ENCODE results near the gene EFNB2. TPM values are rescaled to one million over a fixed set of nuclear protein-coding genes. Genes with fewer than 3 reads are reported as not detected.

Gene EFNB2
- total RNA-seq, 1 donor from 2014 or later: 8.4 TPM

DNA sequence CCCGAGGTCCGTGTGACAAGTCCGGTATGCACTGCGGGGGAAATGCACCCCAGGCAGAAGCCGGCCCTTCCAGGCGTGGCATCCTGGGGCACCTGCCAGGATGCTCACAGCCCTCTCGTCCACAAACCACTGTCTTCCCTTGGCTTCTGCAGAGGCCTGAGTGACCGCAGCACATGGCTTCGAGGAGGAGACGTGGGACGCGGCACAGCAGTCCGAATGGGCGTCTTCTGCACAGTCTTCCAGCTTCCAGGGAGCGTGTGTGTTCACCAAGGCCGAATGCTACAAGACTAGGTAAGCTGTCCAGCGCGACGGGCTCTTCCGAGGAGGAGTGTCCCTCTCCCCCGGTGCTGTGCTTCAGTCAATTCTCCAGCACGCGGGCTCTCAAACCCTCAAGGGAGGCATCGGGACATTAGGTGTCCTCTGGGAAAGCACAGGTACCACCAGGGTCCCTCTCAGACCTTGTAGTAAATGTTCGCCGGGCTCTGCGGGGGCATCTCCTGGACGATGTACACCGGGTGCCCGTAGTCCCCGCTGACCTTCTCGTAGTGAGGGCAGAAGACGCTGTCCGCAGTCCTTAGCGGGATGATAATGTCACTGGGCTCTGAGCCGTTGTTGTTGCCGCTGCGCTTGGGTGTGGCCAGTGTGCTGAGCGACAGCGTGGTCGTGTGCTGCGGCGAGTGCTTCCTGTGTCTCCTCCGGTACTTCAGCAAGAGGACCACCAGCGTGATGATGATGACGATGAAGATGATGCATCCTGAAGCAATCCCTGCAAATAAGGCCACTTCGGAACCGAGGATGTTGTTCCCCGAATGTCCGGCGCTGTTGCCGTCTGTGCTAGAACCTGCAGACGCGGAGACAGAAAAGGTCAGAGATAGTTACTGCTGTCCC lies 42.6 kb downstream of the EFNB2 start:
- intact Hi-C loops (cut with DNase I): no loop called here
- ATAC-seq (ENCODE audit: poor library complexity) (no peak), DNase-seq (no peak)

DNA sequence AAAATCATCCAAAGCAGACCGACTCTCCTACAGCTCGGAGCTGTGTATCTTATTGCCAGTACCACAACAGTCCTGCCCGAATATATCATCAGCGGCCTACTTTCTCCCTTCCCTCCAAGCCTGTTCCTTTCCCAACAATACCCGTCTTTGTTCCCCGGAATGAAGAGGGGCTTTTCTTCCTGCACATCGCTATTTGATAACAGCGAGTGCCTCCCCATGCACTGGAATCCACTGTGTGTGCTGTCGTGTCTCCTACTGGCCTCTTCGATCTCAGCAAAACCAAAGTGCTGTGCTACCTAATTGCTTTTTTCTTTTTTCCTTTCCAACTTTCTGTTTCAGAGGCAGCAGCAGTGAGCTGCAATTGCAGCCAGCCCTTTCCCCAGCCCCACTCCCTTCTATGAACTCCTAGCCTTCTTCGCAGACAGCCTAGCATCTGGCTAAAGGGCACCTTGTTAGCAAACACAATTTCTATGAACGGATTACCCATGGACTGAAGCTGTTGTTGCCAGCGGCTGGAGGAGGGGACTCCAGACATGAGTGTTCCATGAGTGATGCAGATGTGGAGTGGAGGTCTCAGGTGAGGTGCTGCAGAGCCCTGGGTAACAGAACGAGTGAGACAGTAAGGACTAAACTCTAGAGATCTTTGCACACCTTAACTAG lies 43.4 kb downstream of the EFNB2 start:
- intact Hi-C loops (cut with DNase I): no loop called here
- ATAC-seq (ENCODE audit: poor library complexity) (no peak), DNase-seq (no peak)

DNA sequence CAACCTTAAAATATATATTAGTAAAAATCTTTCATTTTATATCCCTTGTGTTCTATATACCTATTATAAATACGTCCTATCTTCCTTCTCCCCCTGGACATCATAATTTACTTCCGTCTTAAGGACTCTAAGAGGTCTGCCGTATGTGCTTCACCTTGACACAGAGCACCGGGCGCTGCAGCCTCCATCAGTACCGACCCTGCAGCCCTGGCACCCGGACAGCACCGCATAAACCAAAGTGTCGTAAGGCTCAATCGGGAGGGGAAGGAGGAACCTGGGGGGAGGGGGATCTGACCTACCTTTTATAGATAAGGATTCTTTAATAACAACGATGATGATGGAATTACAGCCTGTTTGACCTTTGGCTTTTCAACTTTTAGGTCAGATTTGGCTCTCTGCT lies 44.0 kb downstream of the EFNB2 start:
- ATAC-seq (ENCODE audit: poor library complexity): no peak
- intact Hi-C loops (cut with DNase I): no loop called here
- DNase-seq: no peak

DNA sequence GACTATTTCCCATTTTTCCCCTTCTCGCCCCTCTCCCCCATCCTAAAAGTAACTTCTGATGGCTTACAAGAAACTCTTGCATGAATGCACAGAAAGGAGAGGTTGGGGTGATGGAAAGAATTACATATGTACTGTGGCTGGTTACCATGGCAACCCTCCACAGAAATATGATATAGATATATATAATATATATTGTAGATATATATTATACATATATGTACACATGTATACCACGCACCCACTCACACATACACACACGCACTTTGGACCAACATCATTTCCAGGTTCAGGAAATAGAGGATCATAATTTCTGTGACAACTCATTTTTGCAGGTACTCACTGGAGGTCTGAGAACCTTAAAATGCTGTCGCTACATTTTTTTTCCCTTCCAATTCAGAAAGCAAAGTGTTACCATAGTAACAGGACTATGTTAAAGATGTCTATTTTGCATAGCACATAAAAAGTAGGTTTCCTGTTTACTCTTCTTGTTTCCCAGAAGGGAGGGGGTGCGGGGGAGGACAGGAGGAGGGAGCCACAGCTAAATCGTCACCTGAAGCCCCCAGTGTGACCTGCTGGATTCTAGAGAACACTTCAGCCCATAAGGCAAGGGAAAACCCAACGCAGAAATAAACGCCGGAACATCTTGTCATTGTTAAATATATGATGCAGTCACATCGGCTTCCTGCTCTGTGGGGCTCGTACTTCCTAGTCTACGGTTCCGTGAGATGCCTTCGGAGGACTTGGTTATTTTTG lies 44.7 kb downstream of the EFNB2 start:
- intact Hi-C loops (cut with DNase I): no loop called here
- DNase-seq (no peak), ATAC-seq (ENCODE audit: poor library complexity) (no peak)

DNA sequence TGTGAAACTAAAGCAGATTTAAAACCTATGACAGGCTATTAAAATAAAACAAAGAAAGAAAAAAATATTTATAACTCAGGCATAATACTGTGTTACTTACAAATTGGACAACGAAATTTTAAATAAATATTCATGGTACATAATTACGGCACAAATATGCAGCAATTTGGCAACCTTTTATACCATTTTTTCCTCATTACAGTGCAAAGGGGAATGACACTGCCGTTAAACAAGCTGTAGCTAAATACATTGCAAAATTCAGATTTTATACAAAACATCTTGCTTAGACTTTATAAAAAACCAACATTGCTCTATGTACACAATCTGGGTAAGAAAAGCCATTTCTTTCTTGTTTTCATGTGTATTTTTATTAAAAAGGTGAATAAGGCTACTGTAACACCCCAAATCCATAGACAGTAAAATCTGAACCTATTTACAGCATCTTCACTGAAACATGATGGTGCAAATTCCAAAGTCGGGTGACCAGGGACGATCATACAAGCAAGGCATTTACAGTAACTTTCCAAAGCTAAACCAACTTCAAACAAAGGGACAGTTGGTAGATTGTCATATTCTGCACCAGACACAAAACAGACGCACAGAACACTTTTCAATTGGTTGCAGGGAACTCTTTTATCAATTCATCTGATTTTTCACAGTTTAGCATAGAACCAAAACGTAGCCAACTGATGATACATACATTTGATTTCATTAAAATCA lies 45.5 kb downstream of the EFNB2 start:
- no peak for ATAC-seq (ENCODE audit: poor library complexity)
- intact Hi-C loops (cut with DNase I): no loop called here
- no peak for DNase-seq

DNA sequence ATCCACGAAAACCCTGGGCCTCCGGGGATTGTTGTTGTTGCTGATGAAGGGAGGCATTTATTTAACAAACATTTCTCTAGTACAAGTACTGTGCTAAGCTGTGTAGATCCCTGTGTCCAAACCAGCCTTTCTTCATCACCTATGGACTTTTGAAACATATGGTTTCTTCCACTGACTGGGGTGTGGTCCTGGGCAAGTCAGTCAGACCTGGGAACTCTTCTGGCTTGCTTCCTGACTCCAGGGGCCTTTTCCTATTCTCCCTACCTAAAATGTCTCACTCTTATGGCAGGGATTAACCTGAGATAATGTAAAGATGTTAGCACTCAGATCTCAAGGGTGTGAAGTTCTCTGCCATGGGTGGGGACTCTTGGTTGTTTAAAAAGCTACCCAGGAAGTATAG lies 46.8 kb downstream of the EFNB2 start:
- intact Hi-C loops (cut with DNase I): no loop called here
- ATAC-seq (ENCODE audit: poor library complexity): no peak
- DNase-seq: no peak

DNA sequence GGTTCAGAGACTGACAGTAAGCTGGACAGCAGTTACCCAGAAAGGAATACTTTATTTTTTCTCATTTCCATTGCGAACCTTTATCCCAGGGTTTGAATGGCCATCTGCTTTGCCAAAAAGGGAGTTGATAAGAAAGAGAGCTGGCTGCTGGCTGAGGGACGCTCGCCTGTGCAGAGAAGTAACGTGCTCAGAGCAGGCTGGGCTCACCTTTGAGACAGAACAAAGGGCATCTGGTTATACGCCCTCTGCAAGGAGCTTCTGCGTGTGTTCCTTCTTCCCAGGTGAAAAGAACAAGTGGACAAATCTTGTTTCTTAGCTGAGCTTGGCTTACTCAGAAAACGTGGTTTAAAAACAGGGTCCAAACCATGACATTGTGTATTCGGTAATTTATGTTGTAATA lies 47.4 kb downstream of the EFNB2 start:
- intact Hi-C loops (cut with DNase I): no loop called here
- DNase-seq (no peak), ATAC-seq (ENCODE audit: poor library complexity) (no peak)

DNA sequence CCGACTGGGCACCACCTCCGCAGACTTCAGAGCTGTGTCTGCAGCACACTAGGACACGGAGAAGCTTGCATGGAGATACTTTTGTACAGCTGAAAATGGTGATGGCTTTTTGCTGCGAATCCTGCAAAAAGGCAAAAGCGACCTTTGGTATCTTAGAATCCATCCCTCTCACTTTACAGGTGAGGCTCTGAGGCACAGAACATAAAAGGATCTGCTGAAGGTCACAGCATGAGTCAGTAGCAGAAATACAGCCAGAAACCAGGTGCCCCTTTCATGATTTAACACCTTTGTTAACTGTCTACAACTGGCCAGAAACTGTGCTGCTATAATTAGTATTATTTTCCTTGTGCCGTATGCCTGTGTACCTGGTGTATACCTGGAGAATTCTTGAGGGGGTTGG lies 48.3 kb downstream of the EFNB2 start:
- DNase-seq (no peak), ATAC-seq (ENCODE audit: poor library complexity) (no peak)
- intact Hi-C loops (cut with DNase I): no loop called here

DNA sequence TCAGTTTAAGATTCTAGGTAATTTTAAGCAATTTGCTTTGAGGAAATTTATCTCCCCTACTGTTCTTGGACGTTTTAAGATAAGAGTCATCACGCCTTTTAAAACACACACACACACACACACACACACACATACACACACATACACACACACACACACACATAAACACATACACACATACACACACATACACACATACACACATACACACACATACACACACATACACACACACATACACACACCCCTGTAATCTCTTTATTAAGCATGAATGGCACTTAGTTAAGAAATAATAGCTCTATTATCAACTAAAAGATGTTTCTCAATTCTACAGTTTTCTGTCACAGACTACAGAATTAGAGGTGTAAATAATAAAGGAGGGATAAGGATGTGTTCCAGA lies 49.2 kb downstream of the EFNB2 start:
- intact Hi-C loops (cut with DNase I): no loop called here
- DNase-seq (no peak), ATAC-seq (ENCODE audit: poor library complexity) (no peak)

DNA sequence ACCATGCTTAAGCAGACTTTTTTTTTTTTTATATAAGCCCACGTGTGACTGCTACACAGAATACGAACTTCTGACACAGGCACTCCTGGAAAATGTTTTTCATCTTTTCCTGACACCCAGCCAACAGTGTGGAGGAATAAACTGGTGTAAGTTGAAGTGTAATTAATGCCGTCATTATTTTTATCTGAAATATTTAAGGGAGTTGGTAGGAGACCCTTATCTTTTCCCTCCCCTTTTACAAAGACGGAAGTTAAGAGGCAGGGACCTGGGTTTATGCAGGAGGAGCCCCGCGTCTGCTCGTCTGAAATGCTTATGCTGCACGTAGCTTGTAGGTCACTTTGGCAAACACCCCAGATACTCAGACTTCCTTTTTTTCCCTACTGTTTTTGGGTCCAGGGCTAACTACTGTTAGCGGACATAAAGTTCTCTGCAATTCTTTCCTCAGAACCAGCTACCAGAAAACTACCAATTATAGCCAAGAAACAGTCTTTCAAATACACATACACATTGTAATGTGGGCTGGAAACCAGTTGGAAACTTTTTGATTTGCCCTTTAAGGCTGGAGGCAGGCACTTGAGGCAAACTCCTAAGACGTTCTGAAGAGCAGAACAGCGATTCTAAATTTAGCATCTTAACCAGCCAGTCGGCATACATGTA lies 50.8 kb downstream of the EFNB2 start:
- DNase-seq (no peak), ATAC-seq (ENCODE audit: poor library complexity) (peak; percentile 46)
- intact Hi-C loops (cut with DNase I): no loop called here

DNA sequence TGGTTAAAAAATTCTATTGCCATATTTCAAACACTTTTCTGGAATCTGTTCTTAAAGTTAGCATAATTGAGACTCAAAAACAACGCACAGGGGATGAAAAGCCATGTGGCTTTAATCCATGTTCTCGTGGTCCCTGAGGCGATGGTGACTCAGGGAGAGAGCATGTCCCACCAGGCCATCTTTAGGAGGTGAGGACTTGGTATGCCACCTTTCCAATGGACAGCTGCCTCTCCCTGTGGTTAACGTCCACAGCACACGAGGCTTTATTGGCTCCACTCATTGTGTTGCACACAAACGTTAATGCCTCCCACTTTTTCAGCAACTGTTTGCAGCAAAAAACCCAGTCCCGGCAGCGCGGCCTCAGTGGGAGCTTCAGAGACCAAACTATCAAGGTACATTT lies 51.4 kb downstream of the EFNB2 start:
- intact Hi-C loops (cut with DNase I): no loop called here
- DNase-seq (no peak), ATAC-seq (ENCODE audit: poor library complexity) (no peak)

DNA sequence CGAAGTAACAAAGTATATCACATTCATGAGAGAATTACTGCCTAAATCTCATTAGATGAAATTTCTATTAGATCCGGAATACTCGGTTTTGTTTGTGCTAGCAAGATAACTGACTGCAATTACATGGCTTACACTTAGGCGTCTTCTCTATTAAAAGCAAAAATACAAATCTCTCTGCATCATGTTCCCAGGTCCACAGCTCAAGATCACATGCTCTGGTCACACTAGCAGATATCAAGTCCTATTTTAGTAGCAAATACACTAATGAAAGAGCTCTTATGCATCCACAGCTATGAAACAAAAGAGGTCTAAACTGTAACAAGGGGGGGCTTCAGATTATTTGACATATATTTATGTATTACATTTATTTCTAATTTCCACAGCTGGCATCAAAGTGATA lies 53.5 kb downstream of the EFNB2 start:
- DNase-seq (no peak), ATAC-seq (ENCODE audit: poor library complexity) (peak; percentile 78)
- intact Hi-C loops (cut with DNase I): no loop called here

DNA sequence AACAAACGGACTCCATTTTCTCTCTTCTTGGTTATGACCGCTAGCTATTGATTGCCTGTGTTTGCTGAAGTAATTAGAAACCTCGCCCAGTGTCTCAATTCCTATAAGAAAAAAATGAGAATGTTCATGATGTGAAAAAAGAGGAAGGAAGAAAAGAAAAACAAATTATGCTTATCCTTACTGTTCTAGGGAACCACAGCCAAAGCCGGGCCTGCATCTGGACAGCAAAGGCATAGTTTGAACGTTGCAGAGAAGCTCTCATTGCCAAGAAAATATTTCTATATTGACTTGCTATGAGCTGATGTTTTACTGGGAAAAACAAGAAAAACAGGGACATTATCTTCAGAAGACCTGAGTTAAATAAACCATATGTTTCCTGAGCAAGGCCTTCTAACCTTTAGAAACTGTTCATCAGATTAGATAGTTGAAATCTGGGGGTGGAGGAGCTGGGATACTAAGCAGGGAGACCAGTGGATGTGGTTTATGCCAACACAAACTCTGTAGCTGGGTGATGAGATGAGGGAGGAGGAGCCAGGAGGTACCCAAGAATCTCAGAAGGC lies 55.0 kb downstream of the EFNB2 start:
- no peak for DNase-seq
- intact Hi-C loops (cut with DNase I): no loop called here
- no peak for ATAC-seq (ENCODE audit: poor library complexity)

DNA sequence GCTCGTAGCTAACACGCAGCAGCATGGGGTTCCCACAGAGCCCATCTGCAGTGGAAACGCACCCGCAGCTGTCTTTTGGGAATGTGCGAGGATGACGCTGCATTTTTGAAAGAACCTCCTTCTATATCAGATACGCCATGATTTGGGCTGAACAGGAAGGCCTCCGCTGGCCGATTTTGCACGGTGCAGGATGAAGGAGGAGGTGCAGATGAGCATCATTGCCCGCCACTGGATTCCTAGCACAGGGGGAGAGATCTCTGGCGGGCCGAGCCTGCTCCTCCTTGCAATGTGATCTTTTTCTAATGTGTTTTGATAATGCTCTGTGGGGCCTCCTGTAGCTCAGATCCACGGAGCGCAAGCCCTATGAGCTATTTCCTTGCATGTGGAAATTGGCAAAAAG lies 55.5 kb downstream of the EFNB2 start:
- no peak for ATAC-seq (ENCODE audit: poor library complexity)
- no peak for DNase-seq
- intact Hi-C loops (cut with DNase I): no loop called here

DNA sequence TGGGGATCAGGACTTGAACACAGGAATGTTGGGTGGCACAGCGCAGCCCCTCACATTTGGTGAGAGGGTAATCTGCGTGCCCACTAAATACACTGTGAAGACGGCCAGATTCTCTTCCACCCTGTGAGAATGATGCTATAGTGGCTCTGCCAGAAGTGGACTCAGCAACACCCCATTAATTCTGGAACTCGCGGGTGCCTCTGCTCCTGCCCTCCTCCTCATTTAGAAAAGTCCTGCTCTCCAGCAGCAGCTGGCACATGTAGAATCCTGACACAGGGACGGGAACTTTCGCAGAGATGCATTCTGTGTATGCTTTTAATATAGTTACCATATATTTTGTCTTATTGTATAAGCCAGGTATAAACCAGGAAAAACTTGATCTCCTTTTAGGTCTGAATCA lies 57.3 kb downstream of the EFNB2 start:
- DNase-seq (no peak), ATAC-seq (ENCODE audit: poor library complexity) (no peak)
- intact Hi-C loops (cut with DNase I): no loop called here

DNA sequence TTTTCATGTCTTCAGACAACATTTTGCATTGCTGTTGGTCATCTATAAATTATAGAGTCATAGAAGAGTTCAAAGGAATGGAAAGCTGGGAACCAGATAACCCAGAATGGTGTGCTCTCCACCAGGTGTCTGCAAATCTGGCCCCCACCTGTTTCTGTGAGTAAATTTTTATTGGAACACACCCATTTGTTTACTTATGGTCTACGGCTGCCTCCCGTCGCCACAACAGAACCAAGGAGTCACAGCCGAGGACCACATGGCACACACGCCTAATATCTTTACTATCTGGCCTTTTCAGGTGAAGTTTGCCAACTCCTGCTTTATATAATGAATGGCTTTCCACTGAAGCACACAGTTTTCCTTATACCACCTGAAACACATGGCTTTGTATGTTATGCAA lies 58.2 kb downstream of the EFNB2 start:
- intact Hi-C loops (cut with DNase I): no loop called here
- no peak for DNase-seq
- ATAC-seq (ENCODE audit: poor library complexity): no peak

DNA sequence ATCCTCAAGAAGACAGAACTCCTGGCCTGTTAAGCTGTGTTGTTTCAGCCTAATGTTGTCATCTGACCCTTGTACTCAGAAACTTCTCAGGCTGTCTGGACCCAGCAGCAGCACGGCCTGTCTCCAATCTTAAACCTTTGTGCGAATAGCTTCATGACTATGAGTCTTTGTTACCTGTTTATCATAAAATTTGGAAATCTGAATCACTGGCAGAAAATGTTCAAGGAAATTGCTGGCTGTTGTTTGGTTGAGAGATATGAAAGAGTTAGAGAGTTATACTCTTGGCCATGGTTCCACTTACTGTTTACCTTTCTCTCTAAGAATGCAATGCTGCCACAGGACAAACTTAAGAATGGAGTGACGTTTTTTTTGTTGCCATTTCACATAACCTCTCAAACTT lies 59.6 kb downstream of the EFNB2 start:
- ATAC-seq (ENCODE audit: poor library complexity): no peak
- no peak for DNase-seq
- intact Hi-C loops (cut with DNase I): no loop called here

DNA sequence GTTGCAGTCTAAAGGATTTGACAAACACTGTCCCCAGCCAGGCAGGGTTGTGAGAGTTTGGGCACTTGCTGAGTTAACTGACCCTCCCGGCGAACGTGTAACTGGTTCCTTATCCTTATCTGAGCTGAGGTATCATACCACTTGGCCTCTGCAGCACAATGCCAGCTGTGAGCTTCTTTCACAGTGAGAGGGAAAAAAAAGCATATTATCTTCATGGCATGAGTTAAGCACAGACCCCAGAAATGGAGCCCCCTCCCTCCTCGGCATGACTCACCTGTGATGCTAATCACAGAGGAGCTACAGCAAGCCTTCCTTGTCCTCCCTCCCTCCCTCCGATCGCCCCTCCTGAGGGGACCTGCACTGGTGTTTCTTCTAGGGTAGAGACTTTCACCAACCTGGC lies 60.5 kb downstream of the EFNB2 start:
- intact Hi-C loops (cut with DNase I): no loop called here
- DNase-seq: no peak
- no peak for ATAC-seq (ENCODE audit: poor library complexity)
